ENCODE data around the gene PRSS57. TPM values are rescaled to one million over a fixed set of nuclear protein-coding genes. Genes with fewer than 3 reads are reported as not detected.
"Not testable (repeated sequence)": the region's sequence is repeated elsewhere in the genome, so short reads cannot be mapped to it uniquely, and the experiment has no call there.

PRSS57 gene
- total RNA-seq, 2 experiments from 2014 or later: not detected

DNA sequence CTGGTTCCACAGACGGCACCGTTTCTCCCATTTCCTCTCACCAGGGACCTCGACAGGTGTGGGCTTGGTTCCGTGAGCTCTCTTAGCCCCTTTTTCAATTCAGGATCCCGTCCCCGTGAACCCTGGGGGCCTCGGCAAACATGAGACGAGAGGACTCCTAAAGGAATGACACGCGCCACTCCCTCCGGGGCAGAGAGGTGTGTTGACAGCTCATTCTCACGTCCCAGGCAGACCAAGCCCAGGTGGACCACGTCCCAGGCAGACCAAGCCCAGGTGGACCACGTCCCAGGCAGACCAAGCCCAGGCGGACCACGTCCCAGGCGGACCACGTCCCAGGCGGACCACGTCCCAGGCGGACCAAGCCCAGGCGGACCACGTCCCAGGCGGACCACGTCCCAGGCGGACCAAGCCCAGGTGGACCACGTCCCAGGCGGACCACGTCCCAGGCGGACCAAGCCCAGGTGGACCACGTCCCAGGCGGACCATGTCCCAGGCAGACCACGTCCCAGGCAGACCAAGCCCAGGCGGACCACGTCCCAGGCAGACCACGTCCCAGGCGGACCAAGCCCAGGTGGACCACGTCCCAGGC, 28.2 kb downstream of the PRSS57 start:
- POLR2A ChIA-PET; CTCF ChIA-PET; H3K9me3 Mint-ChIP-seq; H3K27ac Mint-ChIP-seq; DNase-seq; H3K4me3 Mint-ChIP-seq; H3K36me3 Mint-ChIP-seq (ENCODE audit: low read depth); H3K27me3 Mint-ChIP-seq: not testable (repeated sequence)
- H3K4me1 Mint-ChIP-seq: peaks cover 19% of the 10 kb centered on the region

- H3K36me3 Mint-ChIP-seq (ENCODE audit: low read depth): peaks cover 12% of the 10 kb centered on the region
- peak; percentile 82 for DNase-seq
- peaks cover 8% of the 10 kb centered on the region for H3K27me3 Mint-ChIP-seq
- peak overlapping the region; percentile 34 for H3K4me3 Mint-ChIP-seq
- peaks cover 27% of the 10 kb centered on the region for H3K4me1 Mint-ChIP-seq
- H3K27ac Mint-ChIP-seq: peak overlapping the region; percentile 69
- ChIA-PET CTCF (interaction anchor here (0.8 kb wide), 1 partner anchor 104 kb away, joined by 3 read pairs; no protein-coding TSS in a partner anchor), POLR2A (no interaction called here)
- H3K9me3 Mint-ChIP-seq: no peaks in the 10 kb centered on the region
Measured at GRCh38 chr19:664913-665443, 30.3 kb downstream of the PRSS57 start.

GRCh38 chr19:663682-664117, 31.6 kb downstream of the PRSS57 start:
- peak overlapping the region; percentile 62 for H3K4me3 Mint-ChIP-seq
- no peaks in the 10 kb centered on the region for H3K9me3 Mint-ChIP-seq
- H3K4me1 Mint-ChIP-seq: peaks cover 36% of the 10 kb centered on the region
- peaks cover 3% of the 10 kb centered on the region for H3K27me3 Mint-ChIP-seq
- CTCF ChIA-PET: interaction anchor here (0.6 to 1.6 kb wide), 4 partner anchors 15 to 96 kb away, joined by 3 to 10 read pairs (median 4); no protein-coding TSS in a partner anchor
- DNase-seq: no peak
- H3K36me3 Mint-ChIP-seq (ENCODE audit: low read depth): peaks cover 15% of the 10 kb centered on the region
- H3K27ac Mint-ChIP-seq: peak overlapping the region; percentile 80
- POLR2A ChIA-PET: no interaction called here

GRCh38 chr19:662962-663681, 32.1 kb downstream of the PRSS57 start, which contains the start of gene RNF126:
Gene RNF126, minus strand, starts transcription at chr19:663214. Its CDS starts 93 bp downstream, at chr19:663121.
- H3K9me3 Mint-ChIP-seq: no peaks in the 10 kb centered on the region
- peak within 1 kb of the TSS; percentile 99 for H3K4me3 Mint-ChIP-seq
- H3K27ac Mint-ChIP-seq: peak within 1 kb of the TSS; percentile 97
- DNase-seq: peak; percentile 91
- H3K36me3 Mint-ChIP-seq (ENCODE audit: low read depth): peaks cover 15% of the 10 kb centered on the region
- H3K4me1 Mint-ChIP-seq: peaks cover 39% of the 10 kb centered on the region
- CTCF ChIA-PET: interaction anchor here (0.6 to 1.6 kb wide), 5 partner anchors 15 to 283 kb away, joined by 3 to 10 read pairs (median 4); no protein-coding TSS in a partner anchor
- H3K27me3 Mint-ChIP-seq: no peaks in the 10 kb centered on the region
- POLR2A ChIA-PET: interaction anchor here (0.6 kb wide), 1 partner anchor 405 kb away, joined by 3 read pairs; no protein-coding TSS in a partner anchor

DNA sequence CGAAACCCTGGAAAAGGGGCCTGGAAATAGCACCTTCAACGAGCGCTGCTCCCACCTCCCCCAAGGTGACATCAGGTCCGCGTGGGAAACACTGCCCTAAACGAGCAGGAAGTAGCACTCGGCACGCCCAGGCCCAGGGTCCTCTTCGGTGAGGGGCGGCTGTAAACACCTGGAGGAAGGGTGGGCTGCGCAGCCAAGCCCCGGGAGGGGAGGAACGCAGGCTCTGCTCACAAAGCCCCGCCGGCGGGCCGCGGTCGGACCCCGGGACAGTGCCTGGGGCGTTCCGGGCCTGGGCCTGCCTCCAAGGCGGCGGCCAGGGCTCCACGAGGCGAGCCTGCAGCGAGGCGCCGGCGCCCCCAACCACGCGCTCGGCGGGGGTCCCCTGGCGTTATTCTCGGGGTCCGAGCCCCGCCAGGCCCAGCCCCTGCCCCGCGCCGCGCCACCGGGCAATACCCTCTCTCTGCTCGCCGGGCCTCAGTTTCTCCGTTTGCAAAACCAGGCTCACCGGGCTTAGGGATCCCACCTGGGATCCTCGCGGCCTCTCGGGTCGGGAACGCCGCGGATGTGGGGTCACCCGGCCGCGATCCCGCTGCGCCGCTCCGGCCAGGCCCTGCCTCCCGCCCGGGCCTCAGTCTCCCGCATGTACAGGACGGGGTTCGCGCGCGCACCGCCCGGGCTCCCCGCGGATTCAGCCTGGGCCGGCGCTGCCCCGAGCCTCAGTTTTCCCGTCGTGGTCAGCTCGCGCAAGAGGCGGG, 32.9 kb downstream of the PRSS57 start:
- ChIA-PET POLR2A (interaction anchor here (0.6 kb wide), 1 partner anchor 406 kb away, joined by 3 read pairs; no protein-coding TSS in a partner anchor), CTCF (interaction anchor here (0.6 to 1.6 kb wide), 2 partner anchors 72 to 284 kb away, joined by 4 to 10 read pairs; no protein-coding TSS in a partner anchor)
- Mint-ChIP-seq H3K4me1 (peaks cover 39% of the 10 kb centered on the region), H3K27ac (peak overlapping the region; percentile 97), H3K36me3 (ENCODE audit: low read depth) (peaks cover 15% of the 10 kb centered on the region), H3K4me3 (peak overlapping the region; percentile 99), H3K9me3 (no peaks in the 10 kb centered on the region), H3K27me3 (no peaks in the 10 kb centered on the region)
- DNase-seq: peak; percentile 84

- Mint-ChIP-seq H3K4me1 (peaks cover 41% of the 10 kb centered on the region), H3K36me3 (ENCODE audit: low read depth) (peaks cover 15% of the 10 kb centered on the region), H3K27ac (peak overlapping the region; percentile 97), H3K9me3 (no peaks in the 10 kb centered on the region), H3K27me3 (no peaks in the 10 kb centered on the region), H3K4me3 (peak overlapping the region; percentile 99)
- ChIA-PET POLR2A (no interaction called here), CTCF (interaction anchor here (0.6 kb wide), 1 partner anchor 64 kb away, joined by 3 read pairs; no protein-coding TSS in a partner anchor)
- DNase-seq: peak; percentile 81
Measured at GRCh38 chr19:661427-662196, 33.6 kb downstream of the PRSS57 start.

DNA sequence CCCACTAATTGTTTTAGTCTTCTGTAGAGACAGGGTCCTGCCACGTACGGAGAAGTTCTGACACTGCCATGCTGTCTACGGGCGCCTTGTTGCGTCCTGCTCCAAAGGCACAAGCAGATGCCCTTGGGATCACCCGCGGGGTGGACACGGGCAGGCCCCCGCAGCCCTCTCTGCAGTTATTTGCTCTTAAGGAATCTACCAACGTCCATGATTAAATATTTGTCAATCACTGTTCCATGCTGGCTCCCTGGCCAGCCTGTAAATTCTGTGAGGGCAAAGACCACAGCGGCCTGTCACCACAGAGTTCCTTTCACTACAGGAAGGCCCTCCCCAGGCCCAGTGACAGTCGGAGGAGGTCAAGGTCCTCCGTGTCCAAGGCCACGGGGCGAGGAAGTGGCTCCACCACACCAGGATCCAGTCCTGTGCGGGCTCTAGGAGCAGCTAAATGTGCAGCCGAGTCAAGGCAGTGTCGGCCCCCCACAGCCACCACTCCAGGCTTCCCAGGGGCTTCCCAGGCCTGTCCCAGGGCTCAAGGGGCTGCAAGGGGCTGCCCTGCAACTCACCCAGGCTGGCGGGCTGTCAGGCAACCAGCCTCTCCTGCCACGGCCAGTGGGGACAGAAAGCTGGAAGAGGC, 34.3 kb downstream of the PRSS57 start:
- CTCF ChIA-PET: interaction anchor here (0.6 to 0.8 kb wide), 3 partner anchors 55 to 155 kb away, joined by 3 read pairs; no protein-coding TSS in a partner anchor
- H3K4me1 Mint-ChIP-seq: peaks cover 43% of the 10 kb centered on the region
- no peak for DNase-seq

DNA sequence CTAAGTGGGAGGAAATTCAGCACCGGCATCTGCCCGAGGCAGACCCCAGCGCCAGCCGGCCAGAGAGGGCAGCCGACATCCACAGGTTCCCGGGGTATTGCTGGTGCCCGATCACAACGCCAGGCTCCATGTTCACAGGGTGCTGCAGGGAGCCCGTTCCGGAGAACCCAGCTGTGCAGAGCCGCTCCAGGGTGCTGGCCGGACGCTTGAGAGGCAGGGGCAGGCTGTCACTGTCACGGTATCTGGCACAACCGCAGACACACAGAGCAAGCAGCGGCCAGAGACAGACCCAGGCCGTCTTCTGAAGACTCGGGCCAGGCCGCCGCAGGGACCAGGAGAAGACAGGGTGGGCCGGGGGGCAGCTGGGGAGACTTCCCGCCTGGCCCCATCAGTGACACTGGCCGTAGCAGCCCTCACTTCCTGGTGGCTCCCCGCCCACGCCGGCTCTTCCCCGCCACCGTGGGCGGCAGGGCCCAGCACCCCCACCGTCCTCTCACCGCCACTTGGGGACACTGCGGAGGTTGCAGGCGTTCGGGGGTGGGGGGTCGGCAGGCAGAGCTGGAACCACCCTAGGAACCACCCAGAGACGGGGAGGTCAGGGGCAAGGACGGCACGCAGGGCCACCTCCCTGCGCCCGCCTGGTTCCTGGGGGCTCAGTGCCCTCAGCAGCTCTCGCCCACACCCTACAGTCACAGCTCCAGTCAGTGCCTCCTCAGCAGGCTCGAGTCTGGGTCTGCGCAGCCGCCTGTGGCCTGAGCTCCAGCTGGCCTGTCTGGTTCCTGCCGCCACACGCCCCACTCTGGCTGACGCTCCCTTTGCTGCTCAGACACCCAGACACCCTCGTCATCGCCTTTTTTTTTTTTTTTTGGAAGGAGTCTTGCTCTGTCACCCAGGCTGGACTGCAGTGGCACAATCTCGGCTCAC, 36.1 kb downstream of the PRSS57 start:
- Mint-ChIP-seq H3K4me1 (peaks cover 43% of the 10 kb centered on the region), H3K27me3 (no peaks in the 10 kb centered on the region), H3K4me3 (peak overlapping the region; percentile 99), H3K36me3 (ENCODE audit: low read depth) (peaks cover 24% of the 10 kb centered on the region), H3K9me3 (no peaks in the 10 kb centered on the region), H3K27ac (peak overlapping the region; percentile 72)
- no peak for DNase-seq
- CTCF ChIA-PET: interaction anchor here (0.8 to 1.2 kb wide), 2 partner anchors 69 to 149 kb away, joined by 3 to 4 read pairs; no protein-coding TSS in a partner anchor
- POLR2A ChIA-PET: no interaction called here

More for the DNA sequence above, 34.3 kb downstream of the PRSS57 start:
- POLR2A ChIA-PET: no interaction called here
- H3K36me3 Mint-ChIP-seq (ENCODE audit: low read depth): peaks cover 18% of the 10 kb centered on the region
- peak overlapping the region; percentile 97 for H3K27ac Mint-ChIP-seq
- H3K4me3 Mint-ChIP-seq: peak overlapping the region; percentile 99
- H3K27me3 Mint-ChIP-seq: no peaks in the 10 kb centered on the region
- no peaks in the 10 kb centered on the region for H3K9me3 Mint-ChIP-seq

GRCh38 chr19:658059-658839, 37.0 kb downstream of the PRSS57 start:
- peak overlapping the region; percentile 5 for H3K27ac Mint-ChIP-seq
- H3K4me1 Mint-ChIP-seq: peaks cover 35% of the 10 kb centered on the region
- ChIA-PET CTCF (interaction anchor here (0.6 to 1.2 kb wide), 2 partner anchors 32 to 148 kb away, joined by 3 to 4 read pairs; no protein-coding TSS in a partner anchor), POLR2A (no interaction called here)
- peaks cover 29% of the 10 kb centered on the region for H3K36me3 Mint-ChIP-seq (ENCODE audit: low read depth)
- no peaks in the 10 kb centered on the region for H3K9me3 Mint-ChIP-seq
- no peak overlapping the region for H3K4me3 Mint-ChIP-seq
- no peak for DNase-seq
- H3K27me3 Mint-ChIP-seq: no peaks in the 10 kb centered on the region

DNA sequence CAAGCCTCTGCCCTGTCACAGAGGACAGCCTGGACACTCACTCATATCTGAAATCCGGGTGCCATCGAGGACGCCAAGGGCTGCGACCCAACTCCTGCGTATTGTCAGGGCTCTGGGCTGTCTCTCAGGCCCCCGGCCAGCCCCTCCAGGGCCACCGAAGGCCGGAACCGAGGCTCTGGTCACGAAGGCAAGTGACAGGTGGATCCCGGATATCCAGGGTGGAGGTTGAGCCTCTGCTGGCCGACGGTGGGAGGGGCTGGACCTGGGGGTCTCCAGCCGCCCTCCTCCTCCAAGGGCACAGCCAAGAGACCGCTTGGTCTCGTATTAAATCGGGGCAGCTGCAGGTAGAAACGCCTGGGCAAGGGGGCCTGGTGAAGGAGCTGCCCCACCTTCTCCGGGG, 37.6 kb downstream of the PRSS57 start:
- no peaks in the 10 kb centered on the region for H3K27me3 Mint-ChIP-seq
- H3K4me3 Mint-ChIP-seq: no peak overlapping the region
- H3K4me1 Mint-ChIP-seq: peaks cover 34% of the 10 kb centered on the region
- no peak for DNase-seq
- CTCF ChIA-PET: no interaction called here
- H3K9me3 Mint-ChIP-seq: no peaks in the 10 kb centered on the region
- H3K36me3 Mint-ChIP-seq (ENCODE audit: low read depth): peaks cover 29% of the 10 kb centered on the region
- H3K27ac Mint-ChIP-seq: no peak overlapping the region
- POLR2A ChIA-PET: no interaction called here

Measured in activated CD4-positive, alpha-beta T cell treated with anti-CD3 and anti-CD28 coated beads, Interleukin-2, amount 10 ng/mL, durations not matched to agents 7 days and 5 days (primary cell).